H1 (cell line): ENCODE data around the gene ARHGAP24. TPM values are rescaled to one million over a fixed set of nuclear protein-coding genes. Genes with fewer than 3 reads are reported as not detected.

Experiments used
- CBX5 ChIP-seq: fragments of 300-800, 300-1000 bp; sonication (generic); IDR thresholded peaks from 2 replicates; pipeline ENCODE4 v1.7.1; 2016; ENCODE audit warnings: antibody characterized with exemption, low read length, low read depth
- CHD1 ChIP-seq: IDR thresholded peaks from 2 replicates; pipeline ENCODE4 v1.6.1; 2012; ENCODE audit warnings: low read depth, low read length, improper control_type of control experiment
- EP300 ChIP-seq, 2 experiments: IDR thresholded peaks; 1 replicate in 1 of 2; 2 replicates in 1 of 2; pipeline ENCODE4 v1.6.1; 2011 to 2012; ENCODE audit warnings: low read depth in 2 of 2, low read length in 2 of 2, mild to moderate bottlenecking in 2 of 2, borderline replicate concordance in 1 of 2, inconsistent platforms in 1 of 2, moderate library complexity in 1 of 2
- POLR2AphosphoS5 ChIP-seq: IDR thresholded peaks from 2 replicates; pipeline ENCODE4 v1.6.1; 2011; ENCODE audit warnings: low read depth, low read length
- RXRA ChIP-seq: IDR thresholded peaks from 2 replicates; pipeline ENCODE4 v1.6.1; 2011; ENCODE audit warnings: low read depth, mild to moderate bottlenecking, low read length, moderate library complexity; ENCODE audit not compliant: insufficient read depth
- SIN3A ChIP-seq, 2 experiments: IDR thresholded peaks in 1 of 2; conservative IDR thresholded peaks in 1 of 2; 2 replicates each; pipeline ENCODE4 v1.6.1; 2011 to 2012; ENCODE audit warnings: low read length in 2 of 2, improper control_type of control experiment in 1 of 2, low read depth in 1 of 2, mild to moderate bottlenecking in 1 of 2
- TAF7 ChIP-seq: optimal IDR thresholded peaks from 2 replicates; pipeline ENCODE3; 2011; ENCODE audit warnings: low read depth, mild to moderate bottlenecking, inconsistent platforms, low read length, moderate library complexity, borderline replicate concordance
- polyA plus RNA-seq, 7 experiments: library from polyadenylated mRNA; depleted of rRNA in 3 of 7; stranded (reverse) in 5 of 7; unstranded in 2 of 7; fragments of >200 nt in 5 of 7; fragments of 200-250 nt in 2 of 7; gene quantifications; 1 replicate in 5 of 7; 2 replicates in 1 of 7; 4 replicates in 1 of 7; pipeline versions ENCODE4 v1.2.1 to v1.2.3, GENCODE V29; 2011 to 2013; ENCODE audit warnings: missing spikeins in 2 of 7, mixed read lengths in 2 of 7
- total RNA-seq: library from RNA; stranded (reverse); fragmentation: NEBNext Ultra II Directional; extraction: Animal tissue kit (Norgen Biotek cat#: 25700); gene quantifications from 2 replicates; pipeline ENCODE4 v1.2.1, GENCODE V29; 2021

The ARHGAP24 gene
- total and polyA plus RNA-seq, 2 of the 8 experiments (the other 6 are each of a cell fraction or from before 2014, with no cell fraction given): 0.08 to 0.50 TPM

DNA sequence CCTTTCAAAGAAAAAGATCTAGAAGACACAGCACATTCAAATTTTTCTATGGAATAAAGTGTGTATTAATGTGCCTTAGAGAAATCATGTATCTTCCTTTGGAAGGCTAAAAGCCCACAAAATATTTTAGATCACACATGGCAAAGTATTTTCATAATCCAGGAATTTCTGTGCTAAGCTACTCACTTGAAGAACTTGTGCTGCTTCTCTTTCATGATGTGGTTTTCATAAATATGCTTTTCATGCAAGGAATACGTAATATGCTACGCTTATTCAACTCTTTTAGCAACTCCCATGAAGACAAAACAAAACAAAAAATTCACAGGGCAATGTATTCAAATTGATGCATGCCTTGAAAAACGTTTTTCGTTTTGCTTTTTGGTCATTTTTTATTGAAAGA is 125.6 kb downstream of the ARHGAP24 start (continued):
- TF ChIP-seq EP300 (IDR thresholded peaks at IDR 0.05; ENCODE audit: borderline replicate concordance in 1 of 2, low read depth in 2 of 2, low read length in 2 of 2) (no peak), CBX5 (no peak), CHD1 (no peak), SIN3A (conservative IDR thresholded peaks at IDR 0.05 in 1 of 2, IDR thresholded peaks at IDR 0.05 in 1 of 2; ENCODE audit: low read depth in 1 of 2, low read length in 2 of 2) (no peak), RXRA (no peak), TAF7 (no peak), POLR2AphosphoS5 (no peak)
